Breast epithelium (tissue), 3 donors: ENCODE measurements around the gene LDB1.

Experiments
- POLR2A ChIP-seq: fragments of 450-650 bp; IDR thresholded peaks from one replicate; pipeline ENCODE4 v1.6.1; 2016; ENCODE audit warnings: antibody characterized with exemption, mild to moderate bottlenecking, moderate library complexity
- POLR2AphosphoS5 ChIP-seq, 3 donors: sonication (generic); formaldehyde crosslinking; IDR thresholded peaks; one replicate each; pipeline ENCODE4 v1.6.1; 2017; ENCODE audit warnings: antibody characterized with exemption in 3 of 3
- TF ChIP-seq, protein P1 (sequence below), 3 donors: fragments of 450-650 bp; IDR thresholded peaks; one replicate each; pipeline ENCODE4 v1.5.1; 2016 to 2017; ENCODE audit warnings: antibody characterized with exemption in 3 of 3, mild to moderate bottlenecking in 3 of 3, moderate library complexity in 3 of 3

GRCh38 chr10:102157224-102157623 lies 37.1 kb upstream of the LDB1 start:
- no peak for TF ChIP-seq POLR2A
- TF ChIP-seq, protein P1, sequence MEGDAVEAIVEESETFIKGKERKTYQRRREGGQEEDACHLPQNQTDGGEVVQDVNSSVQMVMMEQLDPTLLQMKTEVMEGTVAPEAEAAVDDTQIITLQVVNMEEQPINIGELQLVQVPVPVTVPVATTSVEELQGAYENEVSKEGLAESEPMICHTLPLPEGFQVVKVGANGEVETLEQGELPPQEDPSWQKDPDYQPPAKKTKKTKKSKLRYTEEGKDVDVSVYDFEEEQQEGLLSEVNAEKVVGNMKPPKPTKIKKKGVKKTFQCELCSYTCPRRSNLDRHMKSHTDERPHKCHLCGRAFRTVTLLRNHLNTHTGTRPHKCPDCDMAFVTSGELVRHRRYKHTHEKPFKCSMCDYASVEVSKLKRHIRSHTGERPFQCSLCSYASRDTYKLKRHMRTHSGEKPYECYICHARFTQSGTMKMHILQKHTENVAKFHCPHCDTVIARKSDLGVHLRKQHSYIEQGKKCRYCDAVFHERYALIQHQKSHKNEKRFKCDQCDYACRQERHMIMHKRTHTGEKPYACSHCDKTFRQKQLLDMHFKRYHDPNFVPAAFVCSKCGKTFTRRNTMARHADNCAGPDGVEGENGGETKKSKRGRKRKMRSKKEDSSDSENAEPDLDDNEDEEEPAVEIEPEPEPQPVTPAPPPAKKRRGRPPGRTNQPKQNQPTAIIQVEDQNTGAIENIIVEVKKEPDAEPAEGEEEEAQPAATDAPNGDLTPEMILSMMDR (IDR thresholded peaks at IDR 0.05) = no peak
- TF ChIP-seq POLR2AphosphoS5 (IDR thresholded peaks at IDR 0.05) = no peak
